ENCODE measurements around the gene PBX3. TPM values are rescaled to one million over a fixed set of nuclear protein-coding genes. Genes with fewer than 3 reads are reported as not detected.

PBX3 gene
- total RNA-seq, 1 experiment from 2014 or later: 1.5 TPM

GRCh38 chr9:125752070-125752628, 5.0 kb downstream of the PBX3 start:
- no peak for DNase-seq (ENCODE audit: low spot score)
- no peak overlapping the region for H3K4me3 ChIP-seq (ENCODE audit: low read depth, low read length, poor library complexity, severe bottlenecking)
- CTCF ChIA-PET: no interaction called here
- POLR2A ChIA-PET (ENCODE audit: low non-redundant PET): no interaction called here
- no peak overlapping the region for H3K27ac ChIP-seq (ENCODE audit: low read depth, low read length, poor library complexity, severe bottlenecking)
- H3K36me3 ChIP-seq (ENCODE audit: insufficient read depth, low read length, poor library complexity, severe bottlenecking): no peaks in the 10 kb centered on the region
- TF ChIP-seq CTCF (conservative IDR thresholded peaks at IDR 0.05; ENCODE audit: low read depth, low read length) (no peak), EZH2 (IDR thresholded peaks at IDR 0.05; ENCODE audit: borderline replicate concordance, low read depth, low read length, poor library complexity, severe bottlenecking) (no peak)
- peaks cover 96% of the 10 kb centered on the region for H3K27me3 ChIP-seq (replicated peaks; ENCODE audit: insufficient read depth, low read depth, low read length, poor library complexity)
- BruUV-seq (replicated peaks): no TSS peak
- H3K9me3 ChIP-seq (ENCODE audit: low read depth, low read length, poor library complexity, severe bottlenecking): no peaks in the 10 kb centered on the region
- peaks cover 13% of the 10 kb centered on the region for H3K4me1 ChIP-seq (ENCODE audit: insufficient read depth, low read length, poor library complexity, severe bottlenecking)
- intact Hi-C loops (cut with micrococcal nuclease; ENCODE audit: unreplicated experiment): no loop called here

GRCh38 chr9:125754096-125754495, 6.9 kb downstream of the PBX3 start:
- POLR2A ChIA-PET (ENCODE audit: low non-redundant PET): no interaction called here
- CTCF ChIA-PET: no interaction called here
- intact Hi-C loops (cut with micrococcal nuclease; ENCODE audit: unreplicated experiment): no loop called here
- Histone ChIP-seq H3K27me3 (replicated peaks; ENCODE audit: insufficient read depth, low read depth, low read length, poor library complexity) (peaks cover 97% of the 10 kb centered on the region), H3K36me3 (ENCODE audit: insufficient read depth, low read length, poor library complexity, severe bottlenecking) (no peaks in the 10 kb centered on the region), H3K9me3 (ENCODE audit: low read depth, low read length, poor library complexity, severe bottlenecking) (no peaks in the 10 kb centered on the region), H3K27ac (ENCODE audit: low read depth, low read length, poor library complexity, severe bottlenecking) (no peak overlapping the region), H3K4me3 (ENCODE audit: low read depth, low read length, poor library complexity, severe bottlenecking) (no peak overlapping the region), H3K4me1 (ENCODE audit: insufficient read depth, low read length, poor library complexity, severe bottlenecking) (no peaks in the 10 kb centered on the region)
- no peak for DNase-seq (ENCODE audit: low spot score)
- no TSS peak for BruUV-seq (replicated peaks)
- TF ChIP-seq EZH2 (IDR thresholded peaks at IDR 0.05; ENCODE audit: borderline replicate concordance, low read depth, low read length, poor library complexity, severe bottlenecking) (no peak), CTCF (conservative IDR thresholded peaks at IDR 0.05; ENCODE audit: low read depth, low read length) (no peak)

GRCh38 chr9:125755340-125755739, 8.2 kb downstream of the PBX3 start:
- ChIA-PET POLR2A (ENCODE audit: low non-redundant PET) (interaction anchor here (0.7 kb wide), 1 partner anchor 111 kb away, joined by 5 read pairs; no protein-coding TSS in a partner anchor), CTCF (no interaction called here)
- Histone ChIP-seq H3K27me3 (replicated peaks; ENCODE audit: insufficient read depth, low read depth, low read length, poor library complexity) (peaks cover 97% of the 10 kb centered on the region), H3K27ac (ENCODE audit: low read depth, low read length, poor library complexity, severe bottlenecking) (no peak overlapping the region), H3K9me3 (ENCODE audit: low read depth, low read length, poor library complexity, severe bottlenecking) (no peaks in the 10 kb centered on the region), H3K36me3 (ENCODE audit: insufficient read depth, low read length, poor library complexity, severe bottlenecking) (no peaks in the 10 kb centered on the region), H3K4me1 (ENCODE audit: insufficient read depth, low read length, poor library complexity, severe bottlenecking) (no peaks in the 10 kb centered on the region), H3K4me3 (ENCODE audit: low read depth, low read length, poor library complexity, severe bottlenecking) (no peak overlapping the region)
- no TSS peak for BruUV-seq (replicated peaks)
- intact Hi-C loops (cut with micrococcal nuclease; ENCODE audit: unreplicated experiment): no loop called here
- peak; percentile 76 for DNase-seq (ENCODE audit: low spot score)
- no peak for TF ChIP-seq CTCF (conservative IDR thresholded peaks at IDR 0.05; ENCODE audit: low read depth, low read length)
- no peak for TF ChIP-seq EZH2 (IDR thresholded peaks at IDR 0.05; ENCODE audit: borderline replicate concordance, low read depth, low read length, poor library complexity, severe bottlenecking)
